DOHH2 (cell line): ENCODE measurements around the gene TMEM94.
A peak's percentile ranks its signal among the peaks of the same experiment; 100 is the strongest.

ENCODE experiments used
- H3F3A ChIP-seq: fragments of 200-600 bp; sonication (generic), shearing (Covaris generic); 2 replicates; pipeline ENCODE4 v1.6.0; 2016; ENCODE audit warnings: antibody characterized with exemption, mild to moderate bottlenecking; ENCODE audit not compliant: control insufficient read depth, insufficient read depth
- H3K27ac ChIP-seq: fragments of 200-600 bp; sonication (generic); 2 replicates; pipeline ENCODE4 v1.5.1; 2014; ENCODE audit warnings: low read depth, mild to moderate bottlenecking, low read length, moderate library complexity
- H3K27me3 ChIP-seq: fragments of 200-600 bp; sonication (generic); 2 replicates; pipeline ENCODE4 v1.6.1; 2014; ENCODE audit warnings: mild to moderate bottlenecking, low read length, mixed read lengths; ENCODE audit not compliant: control insufficient read depth
- H3K36me3 ChIP-seq: fragments of 200-600 bp; sonication (generic); 2 replicates; pipeline ENCODE4 v1.6.1; 2014; ENCODE audit warnings: mild to moderate bottlenecking, low read length, moderate library complexity, mixed read lengths; ENCODE audit not compliant: control insufficient read depth
- H3K4me1 ChIP-seq: fragments of 200-600 bp; sonication (generic); 2 replicates; pipeline ENCODE4 v1.6.1; 2014; ENCODE audit warnings: mild to moderate bottlenecking, low read length, mixed read lengths; ENCODE audit not compliant: control insufficient read depth
- H3K4me2 ChIP-seq: fragments of 200-600 bp; sonication (generic); 2 replicates; pipeline ENCODE4 v1.6.0; 2014; ENCODE audit warnings: mild to moderate bottlenecking, low read length, moderate library complexity
- H3K4me3 ChIP-seq: fragments of 200-600 bp; sonication (generic); 2 replicates; pipeline ENCODE4 v1.5.1; 2014; ENCODE audit warnings: mild to moderate bottlenecking, low read length, mixed read lengths
- H3K79me2 ChIP-seq: fragments of 200-600 bp; sonication (generic); 2 replicates; pipeline ENCODE4 v1.6.1; 2014; ENCODE audit warnings: mild to moderate bottlenecking, low read length, mixed read lengths; ENCODE audit not compliant: control insufficient read depth
- H3K9me2 ChIP-seq: fragments of 200-600 bp; sonication (generic); replicated peaks from 2 replicates; pipeline ENCODE4 v1.6.1; 2014; ENCODE audit warnings: mild to moderate bottlenecking, low read length, mixed read lengths; ENCODE audit not compliant: control insufficient read depth
- H3K9me3 ChIP-seq: fragments of 200-600 bp; sonication (generic); 2 replicates; pipeline ENCODE4 v1.6.1; 2014; ENCODE audit warnings: antibody characterized with exemption, low read length, mixed read lengths; ENCODE audit not compliant: control insufficient read depth, insufficient read depth
- H4K20me1 ChIP-seq: fragments of 200-600 bp; sonication (generic); 2 replicates; pipeline ENCODE4 v1.6.0; 2014; ENCODE audit warnings: low read depth, mild to moderate bottlenecking, antibody characterized with exemption, low read length, moderate library complexity; ENCODE audit not compliant: control insufficient read depth, insufficient read depth
- EZH2phosphoT487 ChIP-seq: fragments of 200-600 bp; sonication (generic); IDR thresholded peaks from 2 replicates; pipeline ENCODE4 v1.6.1; 2017; ENCODE audit warnings: borderline replicate concordance, mild to moderate bottlenecking, antibody characterized with exemption, low read length, moderate library complexity, mixed read lengths
- TF ChIP-seq, protein P1 (sequence below): fragments of 200-600 bp; sonication (generic); IDR thresholded peaks from one replicate; pipeline ENCODE4 v1.5.1; 2014; ENCODE audit warnings: antibody characterized with exemption, mild to moderate bottlenecking, low read depth, low read length; ENCODE audit not compliant: poor library complexity, severe bottlenecking

The TMEM94 gene

DNA sequence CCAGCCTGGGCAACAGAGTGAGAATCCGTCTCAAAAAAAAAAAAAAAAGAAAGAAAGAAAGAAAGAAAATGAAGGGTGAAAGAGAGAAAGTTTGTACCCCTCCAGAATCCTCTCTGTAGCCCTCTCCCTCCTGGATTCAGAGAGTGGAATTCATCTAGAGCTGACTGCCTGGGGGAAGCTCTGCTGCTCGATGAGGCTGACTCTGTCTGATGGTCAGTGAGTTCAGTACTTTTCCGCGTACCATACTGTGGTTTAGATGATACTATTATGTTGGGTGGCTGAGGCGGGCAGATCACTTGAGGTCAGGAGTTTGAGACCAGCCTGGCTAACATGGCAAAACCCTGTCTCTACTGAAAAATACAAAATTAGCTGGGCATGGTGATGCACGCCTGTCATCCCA, 14.8 kb downstream of the TMEM94 start:
- H3K9me2 ChIP-seq = no peaks in the 10 kb centered on the region
- H3K4me1 ChIP-seq = peaks cover 10% of the 10 kb centered on the region
- no peak overlapping the region for H3K4me2 ChIP-seq
- no peak for TF ChIP-seq EZH2phosphoT487
- H3K4me3 ChIP-seq = no peak overlapping the region
- H3K36me3 ChIP-seq = peaks cover 8% of the 10 kb centered on the region
- no peaks in the 10 kb centered on the region for H3K9me3 ChIP-seq
- H3F3A ChIP-seq = no peaks in the 10 kb centered on the region
- H3K79me2 ChIP-seq = peaks cover 4% of the 10 kb centered on the region
- no peaks in the 10 kb centered on the region for H3K27me3 ChIP-seq
- H3K27ac ChIP-seq = no peak overlapping the region
- H4K20me1 ChIP-seq = no peaks in the 10 kb centered on the region

DNA sequence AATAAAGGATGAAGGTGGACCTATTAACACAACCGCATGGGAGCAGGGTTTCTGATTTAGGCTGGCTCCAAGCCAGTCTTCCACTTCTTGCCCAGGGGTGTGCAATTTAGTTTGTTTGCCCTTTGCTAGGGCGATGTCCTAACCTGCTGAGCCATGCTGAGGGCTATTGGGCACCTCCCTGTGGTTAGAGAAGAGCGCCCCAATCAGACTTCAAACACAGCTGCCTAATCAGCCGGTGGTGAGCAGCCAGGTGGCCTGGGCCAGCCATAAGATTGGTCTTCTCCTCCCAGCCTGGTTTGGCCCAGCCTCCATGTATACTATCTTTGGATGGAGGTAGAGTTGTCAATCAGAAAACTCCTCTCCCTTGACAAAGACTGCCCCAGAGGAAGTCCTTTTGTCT, 15.7 kb downstream of the TMEM94 start:
- no peaks in the 10 kb centered on the region for H3K27me3 ChIP-seq
- H3K36me3 ChIP-seq = peaks cover 8% of the 10 kb centered on the region
- peaks cover 10% of the 10 kb centered on the region for H3K4me1 ChIP-seq
- H3K9me3 ChIP-seq = no peaks in the 10 kb centered on the region
- no peak overlapping the region for H3K4me3 ChIP-seq
- H3K9me2 ChIP-seq = no peaks in the 10 kb centered on the region
- H3F3A ChIP-seq = no peaks in the 10 kb centered on the region
- H3K27ac ChIP-seq = no peak overlapping the region
- H3K4me2 ChIP-seq = peak overlapping the region; percentile 30; the same call in 1 of the 2 replicates
- no peaks in the 10 kb centered on the region for H4K20me1 ChIP-seq
- TF ChIP-seq EZH2phosphoT487 = no peak
- TF ChIP-seq, protein P1, sequence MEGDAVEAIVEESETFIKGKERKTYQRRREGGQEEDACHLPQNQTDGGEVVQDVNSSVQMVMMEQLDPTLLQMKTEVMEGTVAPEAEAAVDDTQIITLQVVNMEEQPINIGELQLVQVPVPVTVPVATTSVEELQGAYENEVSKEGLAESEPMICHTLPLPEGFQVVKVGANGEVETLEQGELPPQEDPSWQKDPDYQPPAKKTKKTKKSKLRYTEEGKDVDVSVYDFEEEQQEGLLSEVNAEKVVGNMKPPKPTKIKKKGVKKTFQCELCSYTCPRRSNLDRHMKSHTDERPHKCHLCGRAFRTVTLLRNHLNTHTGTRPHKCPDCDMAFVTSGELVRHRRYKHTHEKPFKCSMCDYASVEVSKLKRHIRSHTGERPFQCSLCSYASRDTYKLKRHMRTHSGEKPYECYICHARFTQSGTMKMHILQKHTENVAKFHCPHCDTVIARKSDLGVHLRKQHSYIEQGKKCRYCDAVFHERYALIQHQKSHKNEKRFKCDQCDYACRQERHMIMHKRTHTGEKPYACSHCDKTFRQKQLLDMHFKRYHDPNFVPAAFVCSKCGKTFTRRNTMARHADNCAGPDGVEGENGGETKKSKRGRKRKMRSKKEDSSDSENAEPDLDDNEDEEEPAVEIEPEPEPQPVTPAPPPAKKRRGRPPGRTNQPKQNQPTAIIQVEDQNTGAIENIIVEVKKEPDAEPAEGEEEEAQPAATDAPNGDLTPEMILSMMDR = no peak
- H3K79me2 ChIP-seq = peaks cover 2% of the 10 kb centered on the region; the same call in 1 of the 2 replicates

DNA sequence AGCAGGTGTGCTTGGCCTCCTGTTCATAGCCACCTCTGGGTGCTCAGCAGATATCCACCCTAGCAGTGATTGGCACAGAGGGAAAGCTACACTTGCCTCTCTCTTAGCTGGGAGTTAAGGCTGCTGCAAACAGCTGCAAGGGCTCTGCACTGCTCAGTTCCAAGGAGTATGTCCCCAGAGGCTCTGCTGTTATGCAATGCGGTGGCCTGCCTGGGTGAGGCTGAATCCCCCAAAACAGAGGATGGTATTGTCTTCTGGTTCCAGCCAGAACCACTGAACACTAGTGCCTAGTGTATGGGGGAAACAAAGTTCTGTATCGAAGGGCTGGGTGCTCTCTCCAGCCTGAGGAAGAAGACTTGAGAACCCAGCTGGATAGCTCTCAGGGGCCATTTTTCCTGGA, 16.8 kb downstream of the TMEM94 start:
- TF ChIP-seq EZH2phosphoT487 = no peak
- TF ChIP-seq, protein P1 = no peak
- Histone ChIP-seq H3K79me2 (peaks cover 2% of the 10 kb centered on the region; the same call in 1 of the 2 replicates), H3K4me3 (no peak overlapping the region), H3K4me1 (peaks cover 10% of the 10 kb centered on the region), H3K27me3 (no peaks in the 10 kb centered on the region), H3K27ac (no peak overlapping the region), H3K9me2 (no peaks in the 10 kb centered on the region), H4K20me1 (no peaks in the 10 kb centered on the region), H3F3A (no peaks in the 10 kb centered on the region), H3K4me2 (no peak overlapping the region), H3K36me3 (peaks cover 8% of the 10 kb centered on the region), H3K9me3 (no peaks in the 10 kb centered on the region)

DNA sequence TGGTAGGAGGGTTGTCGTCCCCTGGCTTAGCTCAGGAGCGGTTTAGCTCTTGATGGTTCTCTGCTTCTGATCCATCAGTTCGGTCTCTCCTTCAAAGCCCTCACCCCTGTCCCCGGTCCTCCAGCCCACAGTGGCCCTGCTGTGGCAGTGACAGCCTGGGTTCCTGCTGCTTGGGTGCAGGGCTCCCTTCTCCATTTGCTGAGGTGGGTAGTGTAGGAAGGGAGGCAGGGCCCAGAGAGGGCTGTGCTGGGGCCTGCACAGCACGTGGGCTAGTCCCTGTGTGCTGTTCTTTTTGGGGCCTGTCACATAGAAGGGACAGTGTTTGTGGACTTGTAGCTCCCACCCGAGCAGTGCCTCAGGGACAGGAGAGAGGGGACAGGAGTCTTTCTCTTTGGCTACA, 18.3 kb downstream of the TMEM94 start:
- Histone ChIP-seq H3K27me3 (no peaks in the 10 kb centered on the region), H3K4me3 (no peak overlapping the region), H3K4me1 (peaks cover 10% of the 10 kb centered on the region), H3K27ac (no peak overlapping the region), H3K9me3 (no peaks in the 10 kb centered on the region), H3F3A (no peaks in the 10 kb centered on the region), H3K36me3 (peaks cover 8% of the 10 kb centered on the region), H3K9me2 (no peaks in the 10 kb centered on the region), H3K4me2 (no peak overlapping the region), H4K20me1 (no peaks in the 10 kb centered on the region), H3K79me2 (no peaks in the 10 kb centered on the region)
- TF ChIP-seq EZH2phosphoT487 = no peak
- TF ChIP-seq, protein P1 = no peak
